Umbilical cord (tissue), 2 donors: ENCODE data around the gene GPN2. TPM values are rescaled to one million over a fixed set of nuclear protein-coding genes. Genes with fewer than 3 reads are reported as not detected.

Source experiments
- DNase-seq: peaks from one replicate; pipeline ENCODE4 v3.0.0-alpha.2; 2015; ENCODE audit warnings: low spot score
- total RNA-seq: library from RNA; depleted of rRNA; stranded (reverse); fragments of >200 nt; gene quantifications from one replicate; pipeline ENCODE4 v1.2.3, GENCODE V29; 2014; ENCODE audit warnings: low replicate concordance; ENCODE audit not compliant: insufficient read depth

GPN2 gene
- total RNA-seq, 1 donor from 2014 or later = 6.3 TPM

GRCh38 chr1:26832249-26832960 is 57.7 kb downstream of the GPN2 start:
- no peak for DNase-seq

- no peak for DNase-seq
These were observed 58.4 kb downstream of the GPN2 start for GRCh38 chr1:26831546-26832248.

GRCh38 chr1:26831059-26831458 is 59.0 kb downstream of the GPN2 start:
- DNase-seq = no peak

- DNase-seq = no peak
These were observed 60.7 kb downstream of the GPN2 start for GRCh38 chr1:26829184-26829911.

- DNase-seq = peak; percentile 13
These were observed 61.6 kb downstream of the GPN2 start for GRCh38 chr1:26828411-26828991.

- no peak for DNase-seq
These were observed 62.4 kb downstream of the GPN2 start for GRCh38 chr1:26827663-26828062.

GRCh38 chr1:26827106-26827604 is 62.9 kb downstream of the GPN2 start:
- DNase-seq = no peak

GRCh38 chr1:26826261-26827105 is 63.6 kb downstream of the GPN2 start, which contains the start of gene ZDHHC18:
Gene ZDHHC18 (plus strand): TSS chr1:26826688. CDS start chr1:26826805, 117 bp downstream.
- peak; percentile 61 for DNase-seq

Other genes starting within 250 kb of the GPN2 start
- gene ARID1A, start 194.3 kb downstream of the GPN2 start, total RNA-seq = 28.4 TPM
- 11.1 TPM for gene PIGV, start 102.3 kb downstream of the GPN2 start, total RNA-seq
- 16.4 TPM for gene ZDHHC18, start 63.6 kb downstream of the GPN2 start, total RNA-seq
- gene SFN, start 27.1 kb downstream of the GPN2 start, total RNA-seq = 21.4 TPM
- 5.3 TPM for gene GPATCH3, start 10.2 kb upstream of the GPN2 start, total RNA-seq
- not detected for gene NR0B2, start 23.7 kb upstream of the GPN2 start, total RNA-seq
- 18.5 TPM for gene NUDC, start 31.5 kb upstream of the GPN2 start, total RNA-seq
- 3.1 TPM for gene KDF1, start 70.2 kb upstream of the GPN2 start, total RNA-seq
- gene TRNP1, start 103.4 kb upstream of the GPN2 start, total RNA-seq = 12.0 TPM
- 38.8 TPM for gene TENT5B, start 122.6 kb upstream of the GPN2 start, total RNA-seq